Liver (tissue), 9 donors: ENCODE data around the gene PSMD6. TPM values are rescaled to one million over a fixed set of nuclear protein-coding genes. Genes with fewer than 3 reads are reported as not detected.

Experiments used
- DNase-seq: peaks from one replicate; pipeline ENCODE4 v3.0.0-alpha.2; 2017; ENCODE audit warnings: low spot score
- H3K27ac ChIP-seq, 2 donors: one replicate each; pipeline ENCODE4 v1.7.0; 2013; ENCODE audit warnings: inconsistent platforms in 2 of 2, low read length in 2 of 2, control low read depth in 1 of 2, low read depth in 1 of 2, mild to moderate bottlenecking in 1 of 2
- H3K27me3 ChIP-seq, 4 donors: one replicate each; pipeline versions ENCODE4 v1.6.1 to v1.7.0; 2013; ENCODE audit warnings: low read length in 3 of 4, inconsistent platforms in 1 of 4, mild to moderate bottlenecking in 1 of 4, moderate library complexity in 1 of 4; ENCODE audit not compliant: control insufficient read depth in 4 of 4, insufficient read depth in 4 of 4
- H3K36me3 ChIP-seq, 4 donors: one replicate each; pipeline versions ENCODE4 v1.6.1 to v1.7.0; 2013; ENCODE audit warnings: low read length in 3 of 4, mild to moderate bottlenecking in 3 of 4, low read depth in 1 of 4, moderate library complexity in 1 of 4; ENCODE audit not compliant: control insufficient read depth in 4 of 4, insufficient read depth in 3 of 4
- H3K4me1 ChIP-seq, 4 donors: one replicate each; pipeline versions ENCODE4 v1.6.1 to v1.7.0; 2013; ENCODE audit warnings: low read length in 3 of 4, mild to moderate bottlenecking in 3 of 4, moderate library complexity in 1 of 4; ENCODE audit not compliant: control insufficient read depth in 4 of 4, insufficient read depth in 4 of 4
- H3K4me3 ChIP-seq, 3 donors: one replicate each; pipeline versions ENCODE4 v1.6.1 to v1.7.0; 2013; ENCODE audit warnings: low read length in 3 of 3, control low read depth in 1 of 3, low read depth in 1 of 3, mild to moderate bottlenecking in 1 of 3
- H3K9ac ChIP-seq, 2 donors: one replicate each; pipeline ENCODE4 v1.7.0; 2013; ENCODE audit warnings: low read length in 2 of 2, mild to moderate bottlenecking in 2 of 2, moderate library complexity in 2 of 2, control low read depth in 1 of 2, low read depth in 1 of 2
- H3K9me3 ChIP-seq, 4 donors: one replicate each; pipeline versions ENCODE4 v1.6.1 to v1.7.0; 2013; ENCODE audit warnings: low read length in 3 of 4; ENCODE audit not compliant: control insufficient read depth in 4 of 4
- ATF3 ChIP-seq: IDR thresholded peaks from 2 replicates; pipeline ENCODE4 v1.6.1; 2016; ENCODE audit warnings: antibody characterized with exemption
- CTCF ChIP-seq: fragments of 150-350 bp; IDR thresholded peaks from 2 replicates; pipeline ENCODE4 v1.5.1; 2017; ENCODE audit warnings: improper control_type of control experiment, low read depth, low read length; ENCODE audit not compliant: missing input control
- EGR1 ChIP-seq, 2 donors: IDR thresholded peaks; 2 replicates each; pipeline ENCODE4 v1.6.1; 2016 to 2018; ENCODE audit warnings: antibody characterized with exemption in 2 of 2, low read depth in 2 of 2
- FOXA1 ChIP-seq: IDR thresholded peaks from 2 replicates; pipeline ENCODE4 v1.6.1; 2016; ENCODE audit warnings: antibody characterized with exemption
- FOXA2 ChIP-seq: IDR thresholded peaks from 2 replicates; pipeline ENCODE4 v1.6.1; 2016; ENCODE audit warnings: antibody characterized with exemption
- GABPA ChIP-seq, 2 donors: IDR thresholded peaks in 1 of 2; conservative IDR thresholded peaks in 1 of 2; 2 replicates each; pipeline ENCODE4 v1.6.1; 2016; ENCODE audit warnings: antibody characterized with exemption in 2 of 2, mild to moderate bottlenecking in 1 of 2, moderate library complexity in 1 of 2
- HNF4A ChIP-seq, 2 donors: conservative IDR thresholded peaks; 2 replicates each; pipeline ENCODE4 v1.6.1; 2016; ENCODE audit warnings: antibody characterized with exemption in 2 of 2, mild to moderate bottlenecking in 2 of 2
- HNF4G ChIP-seq: IDR thresholded peaks from 2 replicates; pipeline ENCODE4 v1.6.1; 2016; ENCODE audit warnings: antibody characterized with exemption
- JUND ChIP-seq, 2 donors: IDR thresholded peaks; 2 replicates each; pipeline ENCODE4 v1.6.1; 2016; ENCODE audit warnings: antibody characterized with exemption in 2 of 2
- MAX ChIP-seq: IDR thresholded peaks from 2 replicates; pipeline ENCODE4 v1.6.1; 2016; ENCODE audit warnings: antibody characterized with exemption
- NR2F2 ChIP-seq: IDR thresholded peaks from 2 replicates; pipeline ENCODE4 v1.6.1; 2016; ENCODE audit warnings: antibody characterized with exemption
- RAD21 ChIP-seq, 2 donors: IDR thresholded peaks; 2 replicates each; pipeline ENCODE4 v1.6.1; 2016; ENCODE audit warnings: antibody characterized with exemption in 2 of 2, mild to moderate bottlenecking in 2 of 2
- RXRA ChIP-seq, 2 donors: IDR thresholded peaks; 2 replicates each; pipeline ENCODE4 v1.6.1; 2017 to 2018; ENCODE audit warnings: antibody characterized with exemption in 2 of 2, mild to moderate bottlenecking in 1 of 2
- SP1 ChIP-seq: IDR thresholded peaks from 2 replicates; pipeline ENCODE4 v1.6.1; 2018; ENCODE audit warnings: antibody characterized with exemption, mild to moderate bottlenecking
- TAF1 ChIP-seq: conservative IDR thresholded peaks from 2 replicates; pipeline ENCODE4 v1.6.1; 2016; ENCODE audit warnings: antibody characterized with exemption, mild to moderate bottlenecking
- YY1 ChIP-seq: IDR thresholded peaks from 2 replicates; pipeline ENCODE4 v1.6.1; 2016; ENCODE audit warnings: antibody characterized with exemption, mild to moderate bottlenecking
- WGBS: extraction: QIAGEN DNeasy Blood & Tissue Kit; methylation state at CpG from one replicate; pipeline ENCODE4 v1.1.7; 2013; 5-methylcytosine and 5-hydroxymethylcytosine counted together
- polyA plus RNA-seq, 2 donors: library from polyadenylated mRNA; stranded (reverse) in 1 of 2; unstranded in 1 of 2; fragments of 200-250 nt in 1 of 2; fragments of >200 nt in 1 of 2; fragmentation: Nextera tagmentation in 1 of 2; extraction: Ambion mirVana in 1 of 2; gene quantifications; one replicate each; pipeline versions ENCODE4 v1.2.1 to v1.2.3, GENCODE V29; 2013 to 2015
- total RNA-seq, 2 donors: library from RNA; depleted of rRNA; stranded (reverse); fragments of >200 nt; gene quantifications; one replicate each; pipeline ENCODE4 v1.2.3, GENCODE V29; 2014
- TF ChIP-seq, protein P1 (sequence below): IDR thresholded peaks from 2 replicates; pipeline ENCODE4 v1.6.1; 2016; ENCODE audit warnings: antibody characterized with exemption, mild to moderate bottlenecking
- donor health status: healthy.
- donor health status: healthy.
- donor health status: healthy.
- donor health status: healthy.
- donor health status: healthy.

PSMD6 gene
- total and polyA plus RNA-seq, 4 donors, result 49.3 to 72.7 (median 54.9) TPM

- Histone ChIP-seq H3K27ac (no peak overlapping the region), H3K4me1 (peaks cover 0 to 2% (median 0%) of the 10 kb centered on the region in 4 donors), H3K9me3 (no peaks in the 10 kb centered on the region), H3K4me3 (no peak overlapping the region), H3K9ac (no peak overlapping the region), H3K27me3 (no peaks in the 10 kb centered on the region), H3K36me3 (peaks cover 5 to 70% (median 60%) of the 10 kb centered on the region in 4 donors)
- TF ChIP-seq RAD21 (IDR thresholded peaks at IDR 0.05) (no peak), GABPA (IDR thresholded peaks at IDR 0.05 in 1 of 2, conservative IDR thresholded peaks at IDR 0.05 in 1 of 2) (no peak), CTCF (no peak), NR2F2 (no peak), TAF1 (no peak), SP1 (no peak), EGR1 (IDR thresholded peaks at IDR 0.05; ENCODE audit: low read depth in 2 of 2) (no peak), JUND (IDR thresholded peaks at IDR 0.05) (no peak), FOXA1 (no peak), FOXA2 (no peak), HNF4G (no peak), MAX (no peak), HNF4A (conservative IDR thresholded peaks at IDR 0.05) (no peak)
- TF ChIP-seq, protein P1, sequence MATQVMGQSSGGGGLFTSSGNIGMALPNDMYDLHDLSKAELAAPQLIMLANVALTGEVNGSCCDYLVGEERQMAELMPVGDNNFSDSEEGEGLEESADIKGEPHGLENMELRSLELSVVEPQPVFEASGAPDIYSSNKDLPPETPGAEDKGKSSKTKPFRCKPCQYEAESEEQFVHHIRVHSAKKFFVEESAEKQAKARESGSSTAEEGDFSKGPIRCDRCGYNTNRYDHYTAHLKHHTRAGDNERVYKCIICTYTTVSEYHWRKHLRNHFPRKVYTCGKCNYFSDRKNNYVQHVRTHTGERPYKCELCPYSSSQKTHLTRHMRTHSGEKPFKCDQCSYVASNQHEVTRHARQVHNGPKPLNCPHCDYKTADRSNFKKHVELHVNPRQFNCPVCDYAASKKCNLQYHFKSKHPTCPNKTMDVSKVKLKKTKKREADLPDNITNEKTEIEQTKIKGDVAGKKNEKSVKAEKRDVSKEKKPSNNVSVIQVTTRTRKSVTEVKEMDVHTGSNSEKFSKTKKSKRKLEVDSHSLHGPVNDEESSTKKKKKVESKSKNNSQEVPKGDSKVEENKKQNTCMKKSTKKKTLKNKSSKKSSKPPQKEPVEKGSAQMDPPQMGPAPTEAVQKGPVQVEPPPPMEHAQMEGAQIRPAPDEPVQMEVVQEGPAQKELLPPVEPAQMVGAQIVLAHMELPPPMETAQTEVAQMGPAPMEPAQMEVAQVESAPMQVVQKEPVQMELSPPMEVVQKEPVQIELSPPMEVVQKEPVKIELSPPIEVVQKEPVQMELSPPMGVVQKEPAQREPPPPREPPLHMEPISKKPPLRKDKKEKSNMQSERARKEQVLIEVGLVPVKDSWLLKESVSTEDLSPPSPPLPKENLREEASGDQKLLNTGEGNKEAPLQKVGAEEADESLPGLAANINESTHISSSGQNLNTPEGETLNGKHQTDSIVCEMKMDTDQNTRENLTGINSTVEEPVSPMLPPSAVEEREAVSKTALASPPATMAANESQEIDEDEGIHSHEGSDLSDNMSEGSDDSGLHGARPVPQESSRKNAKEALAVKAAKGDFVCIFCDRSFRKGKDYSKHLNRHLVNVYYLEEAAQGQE, result no peak
- 86% methylated on average over 4 of the region's 4 CpGs for WGBS
- DNase-seq, result no peak
Observed at GRCh38 chr3:63988943-63989342, 34.4 kb downstream of the PSMD6 start.

DNA sequence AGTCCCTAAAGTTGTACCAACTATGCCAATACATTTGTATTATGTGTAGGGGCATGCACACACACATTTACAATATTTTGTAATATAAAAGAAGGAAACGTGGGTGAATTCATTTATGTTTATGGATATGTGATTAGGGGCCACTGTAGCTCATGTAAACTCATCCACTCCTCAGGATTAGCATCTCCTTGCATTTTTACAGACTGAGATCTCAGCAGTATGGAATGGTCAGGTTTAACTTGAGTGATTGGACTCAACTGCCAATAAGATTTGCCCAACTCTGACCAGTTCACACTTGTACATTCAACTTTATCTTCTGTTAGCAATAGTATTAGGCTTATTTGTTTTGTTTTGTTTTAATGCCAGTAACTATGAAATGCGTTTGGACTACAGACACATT, 36.5 kb downstream of the PSMD6 start:
- no peak for TF ChIP-seq ATF3
- no peak for TF ChIP-seq NR2F2
- no peak for TF ChIP-seq FOXA2
- no peak for TF ChIP-seq CTCF
- TF ChIP-seq FOXA1, result no peak
- no peak for TF ChIP-seq TAF1
- no peak for TF ChIP-seq RAD21 (IDR thresholded peaks at IDR 0.05)
- TF ChIP-seq GABPA (IDR thresholded peaks at IDR 0.05 in 1 of 2, conservative IDR thresholded peaks at IDR 0.05 in 1 of 2), result no peak
- TF ChIP-seq MAX, result no peak
- no peak for TF ChIP-seq HNF4A (conservative IDR thresholded peaks at IDR 0.05)
- TF ChIP-seq, protein P1, result no peak
- TF ChIP-seq RXRA (IDR thresholded peaks at IDR 0.05), result no peak
- TF ChIP-seq EGR1 (IDR thresholded peaks at IDR 0.05; ENCODE audit: low read depth in 2 of 2), result no peak
- TF ChIP-seq HNF4G, result no peak
- TF ChIP-seq YY1, result no peak
- Histone ChIP-seq H3K9ac (no peak overlapping the region), H3K4me3 (no peak overlapping the region), H3K4me1 (no peaks in the 10 kb centered on the region), H3K9me3 (no peaks in the 10 kb centered on the region), H3K27me3 (no peaks in the 10 kb centered on the region), H3K27ac (no peak overlapping the region), H3K36me3 (peaks cover 9 to 72% (median 55%) of the 10 kb centered on the region in 4 donors)
- DNase-seq, result no peak
- WGBS, result 89% methylated on average over 2 of the region's 2 CpGs
